Thymus (tissue), 11 donors: Measurements from ENCODE around the gene CTNNA3. TPM values are rescaled to one million over a fixed set of nuclear protein-coding genes. Genes with fewer than 3 reads are reported as not detected.

Experiments
- DNase-seq, 9 donors: peaks; one replicate each; pipeline ENCODE4 v3.0.0-alpha.2; 2013; ENCODE audit warnings: low spot score in 9 of 9, low read depth in 6 of 9, missing footprints in 1 of 9
- H3K27ac ChIP-seq, 2 donors: one replicate each; pipeline ENCODE4 v1.5.1; 2013; ENCODE audit warnings: control low read depth in 1 of 2, low read depth in 1 of 2, low read length in 1 of 2, mild to moderate bottlenecking in 1 of 2, moderate library complexity in 1 of 2
- H3K27me3 ChIP-seq, 2 donors: one replicate each; pipeline ENCODE4 v1.5.1; 2013; ENCODE audit warnings: low read length in 1 of 2; ENCODE audit not compliant: control insufficient read depth in 2 of 2, insufficient read depth in 1 of 2
- H3K36me3 ChIP-seq, 2 donors: one replicate each; pipeline ENCODE4 v1.5.1; 2013; ENCODE audit warnings: low read length in 1 of 2, mild to moderate bottlenecking in 1 of 2, moderate library complexity in 1 of 2; ENCODE audit not compliant: control insufficient read depth in 2 of 2, insufficient read depth in 2 of 2
- H3K4me1 ChIP-seq, 2 donors: one replicate each; pipeline ENCODE4 v1.5.1; 2013; ENCODE audit warnings: low read length in 2 of 2; ENCODE audit not compliant: control insufficient read depth in 2 of 2, insufficient read depth in 2 of 2
- H3K4me3 ChIP-seq, 2 donors: one replicate each; pipeline ENCODE4 v1.5.1; 2013; ENCODE audit warnings: low read length in 2 of 2, control low read depth in 1 of 2, mild to moderate bottlenecking in 1 of 2
- H3K9me3 ChIP-seq, 2 donors: one replicate each; pipeline ENCODE4 v1.5.1; 2013; ENCODE audit warnings: low read length in 1 of 2, mild to moderate bottlenecking in 1 of 2; ENCODE audit not compliant: control insufficient read depth in 2 of 2, insufficient read depth in 1 of 2
- WGBS: extraction: QIAGEN DNeasy Blood & Tissue Kit; methylation state at CpG from one replicate; pipeline ENCODE4 v1.1.7; 2013; 5-methylcytosine and 5-hydroxymethylcytosine counted together
- polyA plus RNA-seq: library from polyadenylated mRNA; stranded (reverse); fragments of 200-250 nt; gene quantifications from one replicate; pipeline ENCODE4 v1.2.3, GENCODE V29; 2013
- total RNA-seq: library from RNA; stranded (reverse); fragments of 120-200 nt; gene quantifications from one replicate; pipeline ENCODE4 v1.2.4, GENCODE V29; 2013
- donor health status: healthy.

CTNNA3 gene
- total and polyA plus RNA-seq, 2 donors: 0.27 to 0.28 TPM

- DNase-seq: no peak
- Histone ChIP-seq H3K27ac (no peak overlapping the region), H3K36me3 (no peaks in the 10 kb centered on the region), H3K4me3 (no peak overlapping the region), H3K4me1 (no peaks in the 10 kb centered on the region), H3K9me3 (no peaks in the 10 kb centered on the region), H3K27me3 (no peaks in the 10 kb centered on the region)
- WGBS: 88% methylated on average over 3 of the region's 3 CpGs
Measured at GRCh38 chr10:67011981-67012380, 684.0 kb downstream of the CTNNA3 start.

GRCh38 chr10:67011480-67011879 is 684.5 kb downstream of the CTNNA3 start:
- Histone ChIP-seq H3K27ac (no peak overlapping the region), H3K27me3 (no peaks in the 10 kb centered on the region), H3K4me1 (no peaks in the 10 kb centered on the region), H3K36me3 (no peaks in the 10 kb centered on the region), H3K4me3 (no peak overlapping the region), H3K9me3 (no peaks in the 10 kb centered on the region)
- 100% methylated on average over 1 of the region's 1 CpG for WGBS
- DNase-seq: no peak

GRCh38 chr10:67005981-67006380 is 690.0 kb downstream of the CTNNA3 start:
- WGBS: 59% methylated on average over 1 of the region's 1 CpG
- Histone ChIP-seq H3K4me1 (no peaks in the 10 kb centered on the region), H3K9me3 (no peaks in the 10 kb centered on the region), H3K27me3 (no peaks in the 10 kb centered on the region), H3K27ac (no peak overlapping the region), H3K36me3 (no peaks in the 10 kb centered on the region), H3K4me3 (no peak overlapping the region)
- no peak for DNase-seq

- Histone ChIP-seq H3K4me3 (no peak overlapping the region), H3K9me3 (no peaks in the 10 kb centered on the region), H3K36me3 (no peaks in the 10 kb centered on the region), H3K4me1 (no peaks in the 10 kb centered on the region), H3K27ac (no peak overlapping the region), H3K27me3 (no peaks in the 10 kb centered on the region)
- no peak for DNase-seq
- 25% methylated on average over 2 of the region's 2 CpGs for WGBS
Measured at GRCh38 chr10:67004690-67005089, 691.3 kb downstream of the CTNNA3 start.

- no peak for DNase-seq
- WGBS: 96% methylated on average over 3 of the region's 3 CpGs
- Histone ChIP-seq H3K27me3 (no peaks in the 10 kb centered on the region), H3K4me3 (no peak overlapping the region), H3K4me1 (no peaks in the 10 kb centered on the region), H3K27ac (no peak overlapping the region), H3K36me3 (no peaks in the 10 kb centered on the region), H3K9me3 (no peaks in the 10 kb centered on the region)
Measured at GRCh38 chr10:66999762-67000545, 696.0 kb downstream of the CTNNA3 start.

- Histone ChIP-seq H3K36me3 (no peaks in the 10 kb centered on the region), H3K4me1 (no peaks in the 10 kb centered on the region), H3K27me3 (no peaks in the 10 kb centered on the region), H3K27ac (no peak overlapping the region), H3K9me3 (no peaks in the 10 kb centered on the region), H3K4me3 (no peak overlapping the region)
- DNase-seq: no peak
- WGBS: 96% methylated on average over 1 of the region's 1 CpG
Measured at GRCh38 chr10:66996996-66997395, 699.0 kb downstream of the CTNNA3 start.

- DNase-seq: no peak
- Histone ChIP-seq H3K27ac (no peak overlapping the region), H3K4me1 (no peaks in the 10 kb centered on the region), H3K36me3 (no peaks in the 10 kb centered on the region), H3K4me3 (no peak overlapping the region), H3K9me3 (no peaks in the 10 kb centered on the region), H3K27me3 (no peaks in the 10 kb centered on the region)
- 89% methylated on average over 1 of the region's 1 CpG for WGBS
Measured at GRCh38 chr10:66990143-66990830, 705.7 kb downstream of the CTNNA3 start.

- H3K4me1 ChIP-seq: no peaks in the 10 kb centered on the region
- H3K27me3 ChIP-seq: no peaks in the 10 kb centered on the region
- no peaks in the 10 kb centered on the region for H3K9me3 ChIP-seq
- H3K4me3 ChIP-seq: no peak overlapping the region
- H3K36me3 ChIP-seq: no peaks in the 10 kb centered on the region
- H3K27ac ChIP-seq: no peak overlapping the region
- DNase-seq: no peak
Measured at GRCh38 chr10:66983475-66983818, 712.5 kb downstream of the CTNNA3 start.

GRCh38 chr10:66982792-66983474 is 713.1 kb downstream of the CTNNA3 start:
- no peaks in the 10 kb centered on the region for H3K9me3 ChIP-seq
- H3K36me3 ChIP-seq: no peaks in the 10 kb centered on the region
- no peaks in the 10 kb centered on the region for H3K27me3 ChIP-seq
- DNase-seq: no peak
- WGBS: 60% methylated on average over 6 of the region's 6 CpGs
- no peak overlapping the region for H3K27ac ChIP-seq
- H3K4me3 ChIP-seq: no peak overlapping the region
- no peaks in the 10 kb centered on the region for H3K4me1 ChIP-seq
